Right ventricle myocardium superior (tissue), 1 donor: ENCODE measurements around the gene MLLT10. TPM values are rescaled to one million over a fixed set of nuclear protein-coding genes. Genes with fewer than 3 reads are reported as not detected.
"Not testable (repeated sequence)": the region's sequence is repeated elsewhere in the genome, so short reads cannot be mapped to it uniquely, and the experiment has no call there.

Experiments
- ATAC-seq: fragments of 200-7000 bp; cut with Tn5 transposase; one replicate; pipeline ENCODE4 v1.9.1; 2020; ENCODE audit warnings: mild to moderate bottlenecking; ENCODE audit not compliant: poor library complexity
- DNase-seq: peaks from one replicate; pipeline ENCODE4 v3.0.0-alpha.2; 2020
- intact Hi-C: fragments of 100-400 bp; cut with DNase I; formaldehyde crosslinking; loops from one replicate; pipeline ENCODE4 v1.11.2; 2022
- total RNA-seq: library from RNA; stranded (reverse); fragmentation: NEBNext Ultra II Directional; extraction: Animal tissue kit (Norgen Biotek cat#: 25700); gene quantifications from one replicate; pipeline ENCODE4 v1.2.1, GENCODE V29; 2021
- donor health status: DM: no; HTN: yes; CAD: no; lungs with severe emphysema.

Gene MLLT10
- total RNA-seq, 1 donor from 2014 or later = 22.9 TPM

DNA sequence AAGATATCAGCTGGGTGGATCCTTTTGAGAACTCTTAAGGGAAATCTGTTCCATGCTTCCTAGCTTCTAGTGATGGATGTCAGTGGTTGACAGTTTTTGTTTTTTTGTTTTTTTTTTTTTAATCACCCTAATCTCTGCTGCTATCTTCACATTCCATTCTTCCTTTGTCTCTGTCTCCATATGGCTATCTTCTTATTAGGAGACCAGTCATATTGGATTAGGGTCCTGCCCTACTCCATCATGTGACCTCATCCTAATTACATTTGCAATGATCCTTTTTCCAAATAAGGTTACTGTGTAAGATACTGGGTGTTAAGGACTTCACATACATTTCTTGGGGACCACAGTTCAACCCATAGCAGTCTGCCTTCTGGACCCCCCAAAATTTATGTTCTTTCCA lies 69.7 kb downstream of the MLLT10 start:
- ATAC-seq (no peak), DNase-seq (no peak)
- intact Hi-C loops = no loop called here

DNA sequence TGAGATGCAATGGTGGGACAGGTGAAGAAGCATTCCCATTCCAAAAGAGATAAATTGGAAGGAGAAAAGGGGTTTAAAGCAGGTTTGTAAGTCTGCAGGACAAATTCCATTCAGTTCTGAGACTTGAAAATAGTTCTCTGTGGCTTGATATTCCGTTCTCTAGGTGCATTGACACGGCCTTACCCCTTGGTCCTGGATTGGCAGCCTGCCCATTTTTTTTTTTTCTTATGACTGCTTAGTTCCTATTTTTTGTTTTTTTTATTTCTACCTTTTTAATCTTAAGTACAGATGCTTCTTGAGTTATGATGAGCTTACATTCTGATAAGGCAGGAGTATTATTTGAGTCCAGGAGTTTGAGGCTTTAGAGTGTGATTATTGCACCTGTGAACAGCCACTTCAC lies 70.6 kb downstream of the MLLT10 start:
- DNase-seq = no peak
- intact Hi-C loops = no loop called here
- ATAC-seq = no peak

DNA sequence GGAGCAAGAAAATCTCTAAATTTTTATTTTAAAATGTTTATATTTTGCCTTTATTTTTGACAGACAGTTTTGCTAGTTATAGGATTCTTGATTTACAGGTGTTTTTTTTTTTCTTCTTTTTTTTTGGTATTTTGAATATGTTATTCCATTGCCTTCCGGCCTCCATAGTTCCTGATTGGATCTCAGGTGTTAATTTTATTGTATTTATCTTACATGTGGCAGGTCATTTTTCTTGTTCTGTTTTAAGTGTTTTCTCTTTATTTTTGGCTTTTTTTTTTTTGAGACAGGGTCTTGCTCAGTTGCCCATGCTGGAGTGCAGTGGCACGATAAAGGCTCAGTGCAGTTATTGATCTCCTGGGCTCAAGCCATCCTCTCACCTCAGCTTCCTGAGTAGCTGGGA lies 73.9 kb downstream of the MLLT10 start:
- ATAC-seq = no peak
- intact Hi-C loops = no loop called here
- DNase-seq = no peak

DNA sequence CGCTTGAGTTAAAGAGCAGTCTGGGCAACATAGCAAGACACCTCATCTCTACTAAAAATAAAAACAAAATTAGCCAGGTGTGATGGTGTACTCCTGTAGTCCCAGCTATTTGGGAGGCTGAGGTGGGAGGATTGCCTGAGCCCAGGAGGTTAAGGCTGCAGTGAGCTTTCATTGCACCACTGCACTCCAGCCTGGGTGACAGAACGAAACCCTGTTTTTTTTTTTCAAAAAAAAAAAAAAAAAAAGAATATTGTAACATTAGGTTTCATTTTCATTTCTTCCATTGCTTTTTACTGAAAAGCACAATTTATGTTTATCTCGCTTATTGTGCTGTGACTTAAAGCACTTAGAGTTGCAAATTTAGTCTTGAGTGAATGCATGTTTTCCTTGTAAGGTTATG lies 80.0 kb downstream of the MLLT10 start:
- no peak for ATAC-seq
- no peak for DNase-seq
- intact Hi-C loops = no loop called here

DNA sequence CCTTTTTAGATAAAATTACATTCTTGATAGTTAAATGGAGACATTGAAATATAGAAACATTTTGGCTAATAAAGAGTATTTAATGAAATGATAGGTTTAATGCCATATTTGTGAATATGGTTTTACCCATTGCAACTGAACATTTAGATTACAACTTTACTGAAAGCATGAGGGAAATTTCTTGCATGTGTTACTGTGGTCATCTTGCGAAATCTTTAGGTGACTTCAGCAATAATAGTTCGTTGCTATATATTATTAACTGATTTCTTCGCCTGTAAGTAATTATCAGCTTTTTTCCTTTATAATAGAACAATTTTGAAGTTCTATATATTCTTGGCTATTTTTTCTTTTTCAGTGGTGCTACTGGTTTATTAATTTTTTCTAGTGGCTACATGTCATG lies 83.2 kb downstream of the MLLT10 start:
- DNase-seq = no peak
- intact Hi-C loops = no loop called here
- no peak for ATAC-seq

DNA sequence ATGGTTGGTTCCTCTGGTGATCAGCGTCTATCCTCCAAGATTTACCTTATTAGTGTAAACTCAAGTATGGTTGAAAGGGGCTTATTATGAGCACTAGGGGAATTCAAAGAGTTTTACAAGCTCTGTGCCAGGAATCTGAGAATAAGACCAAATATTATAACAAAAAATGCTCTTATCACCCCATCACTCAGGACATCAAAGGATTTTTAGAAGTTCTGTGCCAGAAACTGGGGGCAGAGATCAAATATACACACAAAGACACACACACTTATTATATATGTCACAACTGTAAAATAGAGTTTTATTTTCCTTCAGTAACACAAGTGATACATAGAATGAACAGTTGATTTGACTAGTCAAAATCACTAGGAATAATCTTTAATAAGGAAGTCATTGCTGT lies 89.3 kb downstream of the MLLT10 start:
- intact Hi-C loops = no loop called here
- no peak for ATAC-seq
- no peak for DNase-seq

DNA sequence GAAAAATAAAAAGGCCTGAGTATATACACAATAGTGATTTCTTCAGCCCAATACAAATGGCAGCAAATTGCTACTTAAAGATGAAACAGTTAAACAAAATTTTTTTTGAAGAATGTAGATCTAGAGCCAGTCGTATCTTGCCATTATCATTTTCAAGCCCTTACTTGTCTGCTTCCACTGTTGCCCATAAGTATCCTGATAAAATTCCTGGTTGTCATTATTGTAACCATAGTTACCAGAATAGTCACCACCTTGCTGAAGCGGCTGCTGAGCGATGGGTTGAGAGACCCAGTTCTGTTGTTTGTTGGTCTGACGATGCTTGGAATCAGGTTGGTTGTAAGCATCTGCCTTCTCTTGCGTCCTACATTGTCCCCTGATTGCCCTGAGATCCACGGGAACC lies 90.4 kb downstream of the MLLT10 start:
- DNase-seq, ATAC-seq, intact Hi-C loops: not testable (repeated sequence)

DNA sequence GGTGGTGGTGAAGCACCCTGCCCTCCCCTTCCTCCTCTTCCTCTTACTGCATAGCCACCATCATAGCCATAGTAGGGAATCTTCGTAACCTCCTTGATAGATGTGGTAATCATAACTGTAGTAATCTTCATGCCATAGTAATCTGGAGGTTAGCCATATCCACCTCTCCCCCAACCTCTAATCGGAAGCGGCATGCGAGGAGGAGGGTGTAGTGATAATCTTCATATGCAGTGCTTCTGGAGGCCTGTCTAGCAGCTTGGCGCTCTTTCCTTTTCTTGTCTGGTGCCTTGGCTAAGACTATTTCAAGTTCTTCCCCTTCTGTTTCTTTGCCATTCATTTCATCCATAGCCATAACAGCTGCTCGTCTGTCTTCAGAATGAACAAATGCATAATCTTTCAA lies 90.9 kb downstream of the MLLT10 start:
- intact Hi-C loops = no loop called here
- DNase-seq (no peak), ATAC-seq (no peak)

DNA sequence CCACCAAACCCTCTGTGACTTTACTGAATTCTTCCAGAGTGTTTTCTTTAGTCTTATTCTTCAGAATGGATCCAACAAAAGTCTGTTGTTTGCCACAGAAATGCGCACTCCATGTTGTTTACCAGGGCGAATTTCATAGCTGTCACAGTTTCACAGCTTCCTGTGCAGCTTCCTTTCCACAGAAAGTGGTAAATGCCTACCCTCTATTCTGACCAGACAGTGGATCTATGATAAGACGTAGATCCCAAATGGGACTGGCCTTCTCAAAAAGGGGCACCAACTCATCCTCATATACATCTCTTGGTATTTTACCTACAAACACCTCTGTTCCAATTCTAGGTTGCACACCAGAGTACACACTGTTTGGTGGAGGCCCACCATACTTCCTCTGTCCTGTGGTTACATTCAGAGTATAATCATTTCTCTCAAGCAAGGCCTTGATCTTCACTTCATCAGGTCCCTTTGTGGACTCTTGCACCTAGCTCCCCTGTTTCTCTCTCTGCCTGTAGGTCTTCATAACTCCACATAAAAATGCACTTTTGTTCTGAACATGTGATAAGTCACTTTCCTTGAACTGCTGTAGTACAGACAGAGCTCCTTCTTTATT lies 91.7 kb downstream of the MLLT10 start:
- intact Hi-C loops = no loop called here
- ATAC-seq (no peak), DNase-seq (no peak)

DNA sequence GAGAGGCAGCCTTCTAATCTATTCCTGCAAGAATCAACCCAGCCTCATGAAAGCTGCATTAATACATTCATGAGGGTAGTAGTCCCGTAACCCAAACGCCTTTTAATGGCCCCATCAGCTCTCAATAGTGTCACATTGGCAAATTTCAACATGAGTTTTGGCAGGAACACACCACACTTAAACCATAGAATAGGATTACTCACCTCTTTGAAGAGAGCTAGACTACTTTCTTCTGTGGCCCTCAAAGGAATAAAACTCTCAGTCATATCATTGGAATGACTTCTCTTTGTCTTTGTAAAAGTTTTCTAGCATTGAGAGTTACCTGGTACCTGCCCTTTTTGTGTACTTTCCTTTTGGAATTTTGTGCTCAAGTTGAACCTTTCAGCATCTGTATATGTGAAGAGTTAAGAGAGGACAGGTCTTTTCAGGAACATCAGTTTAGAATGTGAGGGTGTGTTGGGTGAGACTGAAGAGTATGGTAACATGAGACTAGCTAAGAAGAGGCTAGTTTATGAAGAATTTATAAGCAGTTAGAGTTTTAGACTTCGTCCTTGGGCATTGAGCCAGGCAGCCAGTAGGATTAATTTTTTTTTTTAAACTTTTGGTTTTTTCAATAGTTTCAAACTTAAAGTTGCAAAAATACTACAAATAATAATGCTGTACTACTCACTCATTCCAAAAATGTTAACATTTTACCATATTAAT lies 92.6 kb downstream of the MLLT10 start:
- DNase-seq (no peak), ATAC-seq (peak; percentile 35)
- intact Hi-C loops = no loop called here

DNA sequence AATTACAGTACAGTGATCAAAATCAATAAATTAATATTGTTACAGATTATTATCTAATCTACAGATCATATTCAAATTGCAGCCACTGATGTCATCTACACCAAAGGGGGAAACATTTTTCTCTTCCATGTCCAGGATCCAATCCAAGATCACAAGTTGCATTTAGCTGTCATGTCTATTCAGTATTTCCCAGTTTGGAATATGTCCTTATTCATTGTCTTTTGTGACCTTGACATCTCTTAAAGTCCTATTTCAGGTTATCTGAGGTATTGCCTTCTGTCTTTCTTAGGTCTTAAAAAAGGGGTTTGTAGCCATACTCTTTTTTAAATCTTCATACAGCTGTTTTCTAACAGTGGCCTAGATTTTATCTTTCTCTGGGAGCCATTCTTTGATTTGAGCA lies 93.3 kb downstream of the MLLT10 start:
- intact Hi-C loops = no loop called here
- DNase-seq (no peak), ATAC-seq (peak; percentile 43)

DNA sequence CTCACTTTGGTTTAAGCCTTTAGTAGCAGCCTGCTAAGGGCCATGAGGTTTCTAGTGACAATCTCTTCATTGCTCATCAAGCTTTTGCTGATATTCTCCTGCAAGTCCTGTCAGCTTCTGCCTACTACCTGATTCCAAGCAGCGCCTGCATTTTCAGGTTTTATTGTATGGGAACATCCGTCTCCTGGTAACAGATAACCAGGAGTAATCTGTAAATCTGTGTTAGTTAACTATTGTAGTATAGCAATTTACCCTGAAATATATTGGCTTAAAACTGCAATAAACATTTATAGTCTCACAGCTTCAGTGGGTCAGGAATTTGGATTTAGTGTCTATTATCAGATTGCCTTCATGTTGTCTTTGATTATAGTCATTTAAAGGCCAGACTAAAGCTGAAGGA lies 94.0 kb downstream of the MLLT10 start:
- intact Hi-C loops = no loop called here
- ATAC-seq (no peak), DNase-seq (no peak)

DNA sequence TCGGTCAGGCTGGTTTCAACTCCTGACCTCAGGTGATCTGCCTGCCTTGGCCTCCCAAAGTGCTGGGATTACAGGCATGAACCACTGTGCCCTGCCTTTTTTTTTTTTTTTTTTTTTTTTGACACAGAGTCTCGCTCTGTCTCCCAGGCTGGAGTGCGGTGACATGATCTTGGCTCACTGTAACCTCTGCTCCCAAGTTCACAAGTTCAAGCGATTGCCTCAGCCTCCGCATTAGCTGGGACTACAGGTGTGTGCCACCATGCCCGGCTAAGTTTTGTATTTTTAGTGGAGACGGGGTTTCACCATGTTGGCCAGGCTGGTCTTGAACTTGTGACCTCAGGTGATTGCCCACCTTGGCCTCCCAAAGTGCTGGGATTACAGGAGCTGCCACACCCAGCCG lies 94.6 kb downstream of the MLLT10 start:
- DNase-seq, ATAC-seq, intact Hi-C loops: not testable (repeated sequence)

DNA sequence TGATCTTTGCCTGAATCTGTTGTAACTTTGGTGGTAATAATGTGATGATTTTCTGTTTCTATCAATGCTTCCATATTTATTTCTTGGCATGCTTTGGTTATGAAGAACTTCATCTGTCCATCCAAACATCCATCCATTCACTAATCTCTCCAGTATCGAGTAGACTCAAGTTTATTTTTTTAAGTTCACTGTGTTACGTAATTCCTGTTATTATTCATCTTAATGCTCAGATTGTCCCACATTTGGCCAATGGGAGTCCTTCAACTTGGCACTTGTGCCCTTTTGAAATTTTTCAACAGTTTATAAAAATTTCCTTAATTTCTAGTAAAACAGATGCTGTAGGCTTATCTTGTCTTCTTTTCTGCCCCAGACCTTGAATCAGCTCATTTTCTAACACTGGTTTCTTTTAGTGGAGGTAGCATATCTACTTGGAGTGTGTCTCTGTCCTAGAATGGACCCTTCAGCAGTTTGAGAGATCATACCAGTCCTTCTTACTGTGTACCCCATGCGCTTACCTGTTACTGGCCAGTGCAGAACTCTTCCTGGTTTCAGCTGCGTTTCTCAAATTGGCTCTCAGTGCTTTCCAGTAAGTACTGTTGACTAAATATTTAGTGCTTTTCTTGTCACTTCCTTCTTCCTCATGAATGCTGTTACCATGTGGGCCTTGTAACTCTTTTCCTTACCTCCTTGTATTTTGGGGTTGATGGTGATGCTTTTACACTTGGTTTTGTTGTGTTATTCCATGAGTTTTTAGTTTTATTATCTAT lies 100.8 kb downstream of the MLLT10 start:
- DNase-seq = no peak
- intact Hi-C loops = no loop called here
- no peak for ATAC-seq

DNA sequence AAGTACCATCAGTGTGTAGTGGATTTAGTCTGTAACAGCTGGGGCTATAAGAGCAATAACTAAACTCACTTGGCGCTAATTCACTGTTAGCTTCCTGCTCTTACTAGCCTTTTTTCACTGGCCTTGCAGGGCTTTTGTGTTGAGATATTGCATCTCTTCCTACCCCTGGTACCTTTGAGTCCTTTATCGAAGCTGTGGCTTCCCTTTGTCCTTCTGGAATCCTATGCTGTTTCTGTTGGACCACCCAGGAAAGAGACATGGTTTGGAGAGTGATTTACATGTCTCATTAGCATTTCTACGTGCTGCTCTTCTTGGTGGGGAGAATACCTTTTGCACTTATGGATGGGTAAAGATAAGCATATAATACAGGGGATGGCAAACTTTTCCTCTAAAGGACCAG lies 103.8 kb downstream of the MLLT10 start:
- DNase-seq (no peak), ATAC-seq (no peak)
- intact Hi-C loops = no loop called here

DNA sequence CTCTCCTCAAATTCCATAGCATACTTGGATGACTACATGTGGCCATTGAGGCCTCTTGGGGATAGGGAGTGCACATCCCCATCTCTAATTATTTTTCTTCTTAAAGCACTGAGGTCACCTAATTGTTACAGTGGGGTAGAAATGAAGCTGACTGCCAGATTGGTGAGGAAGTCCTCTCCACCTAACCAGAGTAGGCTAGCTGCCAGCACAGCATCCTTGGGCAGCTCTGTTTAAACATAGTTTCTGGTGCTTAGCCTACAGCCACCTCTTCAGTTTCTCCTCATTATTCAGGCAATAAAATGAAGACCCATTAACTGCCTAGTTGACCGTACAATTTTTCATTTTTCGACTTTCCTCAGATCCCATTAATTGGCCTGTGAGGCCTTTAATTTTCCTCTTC lies 104.6 kb downstream of the MLLT10 start:
- ATAC-seq (no peak), DNase-seq (no peak)
- intact Hi-C loops = no loop called here

DNA sequence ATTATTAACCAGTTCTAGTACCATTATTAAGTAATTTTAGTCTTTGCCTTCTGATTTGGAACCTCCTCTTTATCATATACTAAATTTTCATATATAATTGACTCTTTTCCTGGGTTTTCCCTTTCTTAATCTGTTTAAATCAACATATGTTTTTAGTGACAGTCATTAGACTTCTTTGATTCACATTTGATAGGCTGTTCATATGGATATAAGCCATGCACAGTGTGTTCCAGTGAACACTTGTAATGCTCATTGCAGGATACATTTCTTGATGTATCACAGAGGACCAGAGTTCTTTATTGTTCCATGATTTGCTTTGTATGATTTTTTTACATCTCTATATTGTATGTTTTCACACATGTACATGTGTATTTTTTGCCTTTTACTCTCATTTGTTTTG lies 114.0 kb downstream of the MLLT10 start:
- no peak for ATAC-seq
- intact Hi-C loops = no loop called here
- DNase-seq = no peak

DNA sequence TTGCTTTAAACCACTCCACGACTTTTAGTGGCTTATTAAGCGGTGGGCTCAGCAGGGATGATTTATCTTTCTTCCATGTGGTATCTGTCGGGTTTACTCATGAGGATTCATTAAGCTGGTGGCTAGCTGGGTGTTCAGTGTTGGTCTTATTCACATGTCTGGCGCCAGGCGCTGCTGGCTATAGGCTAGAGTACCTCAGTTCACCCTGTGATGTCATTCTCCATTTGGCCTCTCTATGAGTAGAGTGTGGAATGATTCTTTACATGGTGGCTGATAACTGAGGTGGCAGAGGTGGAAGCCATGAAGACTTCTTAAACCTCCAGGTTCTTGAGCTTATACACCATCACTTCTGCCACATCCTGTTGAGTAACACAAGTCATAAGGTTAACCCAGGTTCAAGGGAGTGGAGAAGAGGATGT lies 115.4 kb downstream of the MLLT10 start:
- no peak for DNase-seq
- ATAC-seq = no peak
- intact Hi-C loops = no loop called here

DNA sequence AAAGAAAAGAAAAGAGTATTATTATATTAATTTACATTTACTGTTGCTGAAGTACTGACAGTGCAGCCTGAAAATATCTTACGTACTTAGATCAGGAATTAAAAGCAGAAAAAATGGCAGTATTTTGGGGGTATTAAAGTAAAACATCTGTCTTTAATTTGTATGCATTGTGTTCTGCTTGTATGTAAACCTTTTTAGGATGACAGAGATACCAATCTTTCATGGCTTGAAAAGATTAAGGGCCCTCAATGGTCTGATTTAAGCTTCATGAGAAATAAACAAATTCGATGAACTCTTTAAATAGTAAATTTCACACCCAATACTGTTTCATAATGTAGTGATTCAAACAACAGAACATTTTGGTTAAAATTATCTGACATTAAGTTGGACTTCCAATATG lies 116.3 kb downstream of the MLLT10 start:
- no peak for DNase-seq
- intact Hi-C loops = no loop called here
- no peak for ATAC-seq

DNA sequence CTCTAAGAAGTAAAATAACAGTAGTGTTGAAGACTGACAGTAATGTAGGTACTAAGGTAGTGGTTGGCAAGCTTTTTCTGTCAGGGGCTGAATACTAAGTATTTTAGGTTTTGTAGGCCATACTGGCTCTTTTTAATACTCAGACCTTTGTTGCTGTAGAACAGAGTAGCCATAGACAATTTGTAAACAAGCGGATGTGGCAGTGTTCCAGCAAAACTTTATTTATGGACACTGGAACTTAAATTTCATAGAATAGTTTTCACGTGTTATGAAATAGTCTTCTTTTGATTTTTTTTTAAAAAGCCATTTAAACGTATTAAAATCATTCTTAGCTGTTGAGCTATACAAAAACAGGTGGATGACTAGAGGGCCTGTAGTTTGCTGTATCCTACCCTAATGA lies 121.2 kb downstream of the MLLT10 start:
- DNase-seq = no peak
- intact Hi-C loops = no loop called here

More for the DNA sequence above, 121.2 kb downstream of the MLLT10 start:
- no peak for ATAC-seq
